Measurements from ENCODE around the gene OR1L8. TPM values are rescaled to one million over a fixed set of nuclear protein-coding genes. Genes with fewer than 3 reads are reported as not detected.

OR1L8 gene
- total RNA-seq, 1 experiment from 2014 or later, result not detected

GRCh38 chr9:122562134-122562760 is 20.9 kb downstream of the OR1L8 start:
- no peak for TF ChIP-seq SIN3A (IDR thresholded peaks at IDR 0.05; ENCODE audit: borderline replicate concordance, insufficient read depth, low read depth, low read length)
- no peak for TF ChIP-seq CTCF (IDR thresholded peaks at IDR 0.05)
- TF ChIP-seq POLR2AphosphoS5 (IDR thresholded peaks at IDR 0.05; ENCODE audit: low read depth, low read length), result no peak
- no peak for TF ChIP-seq REST (IDR thresholded peaks at IDR 0.05; ENCODE audit: insufficient read depth in 1 of 2, low read depth in 2 of 2, low read length in 1 of 2)
- no peak for TF ChIP-seq TCF7L2 (IDR thresholded peaks at IDR 0.05; ENCODE audit: low read depth, low read length)
- Histone ChIP-seq H3K9me3 (ENCODE audit: control insufficient read depth, insufficient read depth, low read depth, low read length) (no peaks in the 10 kb centered on the region), H3K4me1 (ENCODE audit: control insufficient read depth, insufficient read depth, low read length) (no peaks in the 10 kb centered on the region), H3K4me3 (ENCODE audit: low read depth in 2 of 2, low read length in 2 of 2) (no peak overlapping the region), H3K27ac (ENCODE audit: low read length) (no peak overlapping the region), H3K36me3 (ENCODE audit: control insufficient read depth, insufficient read depth, low read length) (no peaks in the 10 kb centered on the region), H3K27me3 (ENCODE audit: control insufficient read depth, insufficient read depth, low read length) (no peaks in the 10 kb centered on the region)
- in situ Hi-C loops (cut with HindIII; ENCODE audit: low pct_unique_long_range_greater_than_20kb, low sequenced_read_pairs) (no loop called here), intact Hi-C loops (cut with micrococcal nuclease; ENCODE audit: unreplicated experiment) (no loop called here)
- POLR2A ChIA-PET, result no interaction called here
- CTCF ChIA-PET, result no interaction called here
- no TSS peak for BruUV-seq (replicated peaks)
- DNase-seq (ENCODE audit: low read depth, low spot score) (no peak), ATAC-seq (no peak)

GRCh38 chr9:122561446-122561845 is 21.7 kb downstream of the OR1L8 start:
- ATAC-seq (no peak), DNase-seq (ENCODE audit: low read depth, low spot score) (no peak)
- Histone ChIP-seq H3K9me3 (ENCODE audit: control insufficient read depth, insufficient read depth, low read depth, low read length) (no peaks in the 10 kb centered on the region), H3K4me1 (ENCODE audit: control insufficient read depth, insufficient read depth, low read length) (no peaks in the 10 kb centered on the region), H3K4me3 (ENCODE audit: low read depth in 2 of 2, low read length in 2 of 2) (no peak overlapping the region), H3K27me3 (ENCODE audit: control insufficient read depth, insufficient read depth, low read length) (no peaks in the 10 kb centered on the region), H3K27ac (ENCODE audit: low read length) (no peak overlapping the region), H3K36me3 (ENCODE audit: control insufficient read depth, insufficient read depth, low read length) (no peaks in the 10 kb centered on the region)
- CTCF ChIA-PET, result no interaction called here
- POLR2A ChIA-PET, result no interaction called here
- in situ Hi-C loops (cut with HindIII; ENCODE audit: low pct_unique_long_range_greater_than_20kb, low sequenced_read_pairs) (no loop called here), intact Hi-C loops (cut with micrococcal nuclease; ENCODE audit: unreplicated experiment) (no loop called here)
- no TSS peak for BruUV-seq (replicated peaks)
- TF ChIP-seq TCF7L2 (IDR thresholded peaks at IDR 0.05; ENCODE audit: low read depth, low read length) (no peak), REST (IDR thresholded peaks at IDR 0.05; ENCODE audit: insufficient read depth in 1 of 2, low read depth in 2 of 2, low read length in 1 of 2) (no peak), POLR2AphosphoS5 (IDR thresholded peaks at IDR 0.05; ENCODE audit: low read depth, low read length) (no peak), SIN3A (IDR thresholded peaks at IDR 0.05; ENCODE audit: borderline replicate concordance, insufficient read depth, low read depth, low read length) (no peak), CTCF (IDR thresholded peaks at IDR 0.05) (no peak)

All from Panc1 (cell line).